BJ (cell line): ENCODE measurements around the gene PPP1R1C. TPM values are rescaled to one million over a fixed set of nuclear protein-coding genes. Genes with fewer than 3 reads are reported as not detected.

Source experiments
- CTCF ChIA-PET: fragments of 350-600 bp; formaldehyde crosslinking; extraction: SDS; loops from one replicate; lab custom pipeline; 2021; ENCODE audit warnings: antibody characterized with exemption, inconsistent platforms; lab: Yijun Ruan, JAX
- POLR2A ChIA-PET: fragments of 300-600 bp; sonication (Branson Sonifier 250); formaldehyde crosslinking; extraction: SDS; loops from one replicate; lab custom pipeline; 2021; ENCODE audit warnings: antibody characterized with exemption; lab: Charles Lee
- DNase-seq: peaks from one replicate; pipeline ENCODE4 v3.0.0-alpha.2; 2011; ENCODE audit warnings: low read depth
- H3K27me3 ChIP-seq: 2 replicates; pipeline ENCODE4 v1.6.0; 2011; ENCODE audit warnings: low read length; ENCODE audit not compliant: control insufficient read depth, insufficient read depth
- H3K36me3 ChIP-seq: 2 replicates; pipeline ENCODE4 v1.5.1; 2011; ENCODE audit warnings: low read length; ENCODE audit not compliant: control insufficient read depth, insufficient read depth
- H3K4me3 ChIP-seq: 2 replicates; pipeline ENCODE4 v1.5.1; 2011; ENCODE audit warnings: low read depth, mild to moderate bottlenecking, control low read depth, low read length
- CTCF ChIP-seq: IDR thresholded peaks from 2 replicates; pipeline ENCODE4 v1.5.1; 2011; ENCODE audit warnings: low read depth, mild to moderate bottlenecking, control low read depth, inconsistent platforms, low read length, moderate library complexity; ENCODE audit not compliant: insufficient read depth
- polyA plus RNA-seq: library from polyadenylated mRNA; depleted of rRNA; stranded (reverse); fragments of >200 nt; gene quantifications from 2 replicates; pipeline ENCODE4 v1.2.3, GENCODE V29; 2011

PPP1R1C gene
- polyA plus RNA-seq, 1 experiment: 0.21 TPM

- ChIA-PET CTCF (interaction anchor here (1.1 kb wide), 1 partner anchor 25 kb away, joined by 3 read pairs; no protein-coding TSS in a partner anchor), POLR2A (no interaction called here)
- TF ChIP-seq CTCF: no peak
- Histone ChIP-seq H3K36me3 (no peaks in the 10 kb centered on the region), H3K4me3 (no peak overlapping the region), H3K27me3 (no peaks in the 10 kb centered on the region)
- no peak for DNase-seq
Measured at GRCh38 chr2:181978351-181979150, 7.1 kb upstream of the PPP1R1C start.

- ChIA-PET POLR2A (no interaction called here), CTCF (no interaction called here)
- H3K4me3 ChIP-seq: no peak overlapping the region
- no peaks in the 10 kb centered on the region for H3K36me3 ChIP-seq
- no peaks in the 10 kb centered on the region for H3K27me3 ChIP-seq
- no peak for DNase-seq
- TF ChIP-seq CTCF: no peak
Measured at GRCh38 chr2:181984060-181984459, 1.6 kb upstream of the PPP1R1C start.

GRCh38 chr2:181984814-181985631 lies 630 bp upstream of the PPP1R1C start:
- Histone ChIP-seq H3K36me3 (no peaks in the 10 kb centered on the region), H3K4me3 (no peak overlapping the region), H3K27me3 (no peaks in the 10 kb centered on the region)
- no peak for DNase-seq
- ChIA-PET CTCF (no interaction called here), POLR2A (no interaction called here)
- TF ChIP-seq CTCF: no peak

GRCh38 chr2:181988154-181988924 lies 2.7 kb downstream of the PPP1R1C start:
- ChIA-PET POLR2A (no interaction called here), CTCF (no interaction called here)
- Histone ChIP-seq H3K27me3 (no peaks in the 10 kb centered on the region), H3K4me3 (no peak overlapping the region), H3K36me3 (no peaks in the 10 kb centered on the region)
- DNase-seq: no peak
- TF ChIP-seq CTCF: no peak
